IMR-90 (cell line): ENCODE data around the gene RELN. TPM values are rescaled to one million over a fixed set of nuclear protein-coding genes. Genes with fewer than 3 reads are reported as not detected.

Experiments used
- ATAC-seq: fragments of 200-7000 bp; cut with Tn5 transposase; 2 replicates; pipeline ENCODE4 v1.9.1; 2020; ENCODE audit warnings: low read depth, mild to moderate bottlenecking, moderate library complexity
- BruUV-seq: library from RNA; stranded (reverse); fragments of 400-500 nt; replicated peaks from 2 replicates; lab custom pipeline; 2021; lab: Mats Ljungman, UMichigan
- CTCF ChIA-PET: fragments of 300-600 bp; formaldehyde crosslinking; extraction: SDS; loops from one replicate; lab custom pipeline; 2021; ENCODE audit warnings: antibody characterized with exemption; lab: Yijun Ruan, JAX
- POLR2A ChIA-PET: fragments of 300-600 bp; sonication (Branson Sonifier 250); formaldehyde crosslinking; loops from one replicate; lab custom pipeline; 2022; ENCODE audit warnings: antibody characterized with exemption; ENCODE audit not compliant: unreplicated experiment; lab: Charles Lee
- DNase-seq: peaks from one replicate; pipeline ENCODE4 v3.0.0; 2013
- H2AFZ ChIP-seq: replicated peaks from 2 replicates; pipeline ENCODE3; 2013; ENCODE audit warnings: low read length, mild to moderate bottlenecking; ENCODE audit not compliant: poor library complexity
- H2AK5ac ChIP-seq: 2 replicates; pipeline ENCODE4 v1.6.1; 2013; ENCODE audit warnings: low read depth, low read length, inconsistent platforms
- H2AK9ac ChIP-seq: replicated peaks from 2 replicates; pipeline ENCODE3; 2013; ENCODE audit warnings: mild to moderate bottlenecking, low read depth, low read length, moderate library complexity; ENCODE audit not compliant: poor library complexity
- H2BK120ac ChIP-seq: 2 replicates; pipeline ENCODE4 v1.6.1; 2013; ENCODE audit warnings: low read depth, low read length, inconsistent platforms
- H2BK15ac ChIP-seq: 3 replicates; pipeline ENCODE4 v1.6.1; 2013; ENCODE audit warnings: low read depth, low read length, inconsistent platforms
- H2BK20ac ChIP-seq: 2 replicates; pipeline ENCODE4 v1.6.1; 2013; ENCODE audit warnings: low read depth, mild to moderate bottlenecking, inconsistent platforms, low read length, moderate library complexity
- H2BK5ac ChIP-seq: 2 replicates; pipeline ENCODE4 v1.6.1; 2013; ENCODE audit warnings: mild to moderate bottlenecking, low read depth, low read length, inconsistent platforms; ENCODE audit not compliant: poor library complexity, severe bottlenecking
- H3K14ac ChIP-seq: replicated peaks from 2 replicates; pipeline ENCODE4 v1.6.1; 2013; ENCODE audit warnings: low read depth, low read length, inconsistent platforms
- H3K18ac ChIP-seq: 2 replicates; pipeline ENCODE4 v1.6.1; 2013; ENCODE audit warnings: low read depth, low read length, control low read depth
- H3K23ac ChIP-seq: 2 replicates; pipeline ENCODE4 v1.6.1; 2013; ENCODE audit warnings: low read depth, low read length, inconsistent platforms
- H3K27ac ChIP-seq: 2 replicates; pipeline ENCODE4 v1.5.1; 2013; ENCODE audit warnings: mild to moderate bottlenecking, control low read depth, low read length; ENCODE audit not compliant: insufficient read depth
- H3K27me3 ChIP-seq: 2 replicates; pipeline ENCODE4 v1.6.1; 2013; ENCODE audit warnings: low read length; ENCODE audit not compliant: control insufficient read depth, insufficient read depth
- H3K36me3 ChIP-seq: 2 replicates; pipeline ENCODE4 v1.6.1; 2013; ENCODE audit warnings: low read length, mixed read lengths; ENCODE audit not compliant: control insufficient read depth, insufficient read depth
- H3K4ac ChIP-seq: 2 replicates; pipeline ENCODE4 v1.6.1; 2013; ENCODE audit warnings: low read depth, low read length, inconsistent platforms
- H3K4me1 ChIP-seq: 2 replicates; pipeline ENCODE4 v1.6.1; 2013; ENCODE audit warnings: low read length, mixed read lengths; ENCODE audit not compliant: control insufficient read depth, insufficient read depth
- H3K4me2 ChIP-seq: 2 replicates; pipeline ENCODE4 v1.6.1; 2013; ENCODE audit warnings: low read depth, mild to moderate bottlenecking, control low read depth, low read length, moderate library complexity
- H3K4me3 ChIP-seq: 2 replicates; pipeline ENCODE4 v1.5.1; 2013; ENCODE audit warnings: low read depth, mild to moderate bottlenecking, control low read depth, low read length, moderate library complexity; ENCODE audit not compliant: insufficient read depth
- H3K56ac ChIP-seq: 2 replicates; pipeline ENCODE4 v1.6.1; 2013; ENCODE audit warnings: low read length, inconsistent platforms; ENCODE audit not compliant: insufficient read depth; ENCODE audit errors: extremely low read depth
- H3K79me1 ChIP-seq, 2 experiments: 2 replicates each; pipeline ENCODE4 v1.6.1; 2013; ENCODE audit warnings: low read length in 2 of 2, inconsistent platforms in 1 of 2, low read depth in 1 of 2
- H3K9ac ChIP-seq: 2 replicates; pipeline ENCODE4 v1.6.1; 2013; ENCODE audit warnings: low read depth, low read length, control low read depth
- H3K9me1 ChIP-seq: 2 replicates; pipeline ENCODE4 v1.6.1; 2013; ENCODE audit warnings: low read length, inconsistent platforms; ENCODE audit not compliant: insufficient read depth
- H3K9me3 ChIP-seq: 2 replicates; pipeline ENCODE4 v1.6.1; 2013; ENCODE audit warnings: low read length; ENCODE audit not compliant: control insufficient read depth, insufficient read depth
- H4K20me1 ChIP-seq: 2 replicates; pipeline ENCODE4 v1.6.1; 2013; ENCODE audit warnings: low read length, inconsistent platforms; ENCODE audit not compliant: insufficient read depth
- H4K5ac ChIP-seq: 2 replicates; pipeline ENCODE4 v1.6.1; 2013; ENCODE audit warnings: mild to moderate bottlenecking, low read depth, low read length, control low read depth
- H4K8ac ChIP-seq, 2 experiments: 2 replicates each; pipeline ENCODE4 v1.6.1; 2013; ENCODE audit warnings: low read depth in 2 of 2, low read length in 2 of 2, control low read depth in 1 of 2, inconsistent platforms in 1 of 2
- H4K91ac ChIP-seq: 2 replicates; pipeline ENCODE4 v1.6.1; 2013; ENCODE audit warnings: low read depth, low read length, inconsistent platforms; ENCODE audit not compliant: insufficient read depth
- BHLHE40 ChIP-seq: fragments of 150-350 bp; IDR thresholded peaks from 2 replicates; pipeline ENCODE4 v1.6.1; 2016; ENCODE audit warnings: mild to moderate bottlenecking, low read depth, low read length
- CEBPB ChIP-seq: IDR thresholded peaks from 2 replicates; pipeline ENCODE4 v1.6.1; 2012; ENCODE audit warnings: low read depth, low read length, improper control_type of control experiment
- CHD1 ChIP-seq: IDR thresholded peaks from 2 replicates; pipeline ENCODE4 v1.6.1; 2012; ENCODE audit warnings: low read depth, low read length, improper control_type of control experiment
- CTCF ChIP-seq: conservative IDR thresholded peaks from 2 replicates; pipeline ENCODE4 v1.5.1; 2012; ENCODE audit warnings: mild to moderate bottlenecking, low read depth, low read length, improper control_type of control experiment
- FOS ChIP-seq: fragments of 150-350 bp; IDR thresholded peaks from 2 replicates; pipeline ENCODE4 v1.6.1; 2016; ENCODE audit warnings: low read depth, low read length
- MAZ ChIP-seq: IDR thresholded peaks from 2 replicates; pipeline ENCODE4 v1.6.1; 2012; ENCODE audit warnings: low read depth, mild to moderate bottlenecking, low read length, improper control_type of control experiment, moderate library complexity, borderline replicate concordance
- MXI1 ChIP-seq: IDR thresholded peaks from 2 replicates; pipeline ENCODE4 v1.6.1; 2012; ENCODE audit warnings: low read depth, mild to moderate bottlenecking, low read length, moderate library complexity, borderline replicate concordance
- NFE2L2 ChIP-seq: fragments of 150-350 bp; IDR thresholded peaks from 2 replicates; pipeline ENCODE4 v1.6.1; 2016; ENCODE audit warnings: low read depth, mild to moderate bottlenecking, low read length
- POLR2A ChIP-seq: IDR thresholded peaks from 2 replicates; pipeline ENCODE4 v1.6.1; 2012; ENCODE audit warnings: mild to moderate bottlenecking, low read depth, low read length
- RAD21 ChIP-seq: IDR thresholded peaks from 2 replicates; pipeline ENCODE4 v1.6.1; 2012; ENCODE audit warnings: low read length, improper control_type of control experiment
- SMC3 ChIP-seq: fragments of 150-350 bp; IDR thresholded peaks from 2 replicates; pipeline ENCODE4 v1.6.1; 2016; ENCODE audit warnings: low read depth, mild to moderate bottlenecking, antibody characterized with exemption, low read length, moderate library complexity
- WGBS, 2 experiments: methylation state at CpG; one replicate each; pipeline versions ENCODE4 v1.1.5 to v1.1.7; 2013; ENCODE audit warnings: missing lambda C conversion rate in 2 of 2; ENCODE audit not compliant: insufficient read length in 1 of 2; ENCODE audit errors: extremely low coverage in 2 of 2; 5-methylcytosine and 5-hydroxymethylcytosine counted together
- dilution Hi-C: fragments of 300-500 bp; cut with HindIII; formaldehyde crosslinking; loops from one replicate; pipeline ENCODE4 v1.14.3; 2018; ENCODE audit warnings: low sequenced_read_pairs; ENCODE audit not compliant: unreplicated experiment
- in situ Hi-C: fragments of 300-500 bp; cut with MboI; formaldehyde crosslinking; loops from 3 replicates; pipeline ENCODE4 v1.14.3; 2019; ENCODE audit warnings: low sequenced_read_pairs, inconsistent platforms, mixed read lengths
- intact Hi-C: fragments of 100-400 bp; cut with micrococcal nuclease; formaldehyde crosslinking; loops from 2 replicates; pipeline ENCODE4 v1.10.0; 2022
- polyA plus RNA-seq, 3 experiments: library from polyadenylated mRNA; depleted of rRNA; stranded (reverse); fragments of >200 nt; gene quantifications; 2 replicates each; pipeline ENCODE4 v1.2.3, GENCODE V29; 2012; ENCODE audit warnings: low replicate concordance in 1 of 3
- total RNA-seq: library from RNA; depleted of rRNA; stranded (reverse); fragments of >200 nt; gene quantifications from 2 replicates; pipeline ENCODE4 v1.2.3, GENCODE V29; 2012
- TF ChIP-seq, protein P1 (sequence below): fragments of 150-350 bp; IDR thresholded peaks from 2 replicates; pipeline ENCODE4 v1.6.1; 2016; ENCODE audit warnings: low read depth, mild to moderate bottlenecking, low read length, moderate library complexity, borderline replicate concordance
- TF ChIP-seq, protein P2 (sequence below): fragments of 150-350 bp; IDR thresholded peaks from 2 replicates; pipeline ENCODE4 v1.6.1; 2017; ENCODE audit warnings: mild to moderate bottlenecking, antibody characterized with exemption, low read length, low read depth

The RELN gene
- total and polyA plus RNA-seq, 2 of the 4 experiments (the other 2 are of a cell fraction) = 14.7 to 23.7 TPM

GRCh38 chr7:104011829-104012228 lies 22.4 kb upstream of the RELN start:
- H2BK120ac ChIP-seq = no peak overlapping the region
- H2AFZ ChIP-seq = no peak overlapping the region
- H3K14ac ChIP-seq = no peak overlapping the region
- no peak overlapping the region for H4K8ac ChIP-seq
- ChIA-PET POLR2A (no interaction called here), CTCF (no interaction called here)
- no peak overlapping the region for H4K5ac ChIP-seq
- no peak overlapping the region for H2BK15ac ChIP-seq
- no peak overlapping the region for H2BK5ac ChIP-seq
- no peaks in the 10 kb centered on the region for H3K4me1 ChIP-seq
- H2AK9ac ChIP-seq = no peak overlapping the region
- H3K4ac ChIP-seq = no peak overlapping the region
- no CpG with 5 or more reads among the region's 2 CpGs for WGBS, 2 experiments
- no peak overlapping the region for H3K4me3 ChIP-seq
- TF ChIP-seq, protein P1, sequence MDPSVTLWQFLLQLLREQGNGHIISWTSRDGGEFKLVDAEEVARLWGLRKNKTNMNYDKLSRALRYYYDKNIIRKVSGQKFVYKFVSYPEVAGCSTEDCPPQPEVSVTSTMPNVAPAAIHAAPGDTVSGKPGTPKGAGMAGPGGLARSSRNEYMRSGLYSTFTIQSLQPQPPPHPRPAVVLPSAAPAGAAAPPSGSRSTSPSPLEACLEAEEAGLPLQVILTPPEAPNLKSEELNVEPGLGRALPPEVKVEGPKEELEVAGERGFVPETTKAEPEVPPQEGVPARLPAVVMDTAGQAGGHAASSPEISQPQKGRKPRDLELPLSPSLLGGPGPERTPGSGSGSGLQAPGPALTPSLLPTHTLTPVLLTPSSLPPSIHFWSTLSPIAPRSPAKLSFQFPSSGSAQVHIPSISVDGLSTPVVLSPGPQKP = no peak
- TF ChIP-seq FOS (no peak), CHD1 (no peak), MXI1 (no peak), BHLHE40 (no peak), RAD21 (no peak), MAZ (no peak), POLR2A (no peak), NFE2L2 (no peak), CEBPB (no peak), CTCF (no peak), SMC3 (no peak)
- TF ChIP-seq, protein P2, sequence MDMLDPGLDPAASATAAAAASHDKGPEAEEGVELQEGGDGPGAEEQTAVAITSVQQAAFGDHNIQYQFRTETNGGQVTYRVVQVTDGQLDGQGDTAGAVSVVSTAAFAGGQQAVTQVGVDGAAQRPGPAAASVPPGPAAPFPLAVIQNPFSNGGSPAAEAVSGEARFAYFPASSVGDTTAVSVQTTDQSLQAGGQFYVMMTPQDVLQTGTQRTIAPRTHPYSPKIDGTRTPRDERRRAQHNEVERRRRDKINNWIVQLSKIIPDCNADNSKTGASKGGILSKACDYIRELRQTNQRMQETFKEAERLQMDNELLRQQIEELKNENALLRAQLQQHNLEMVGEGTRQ = no peak
- H4K91ac ChIP-seq = no peak overlapping the region
- H3K56ac ChIP-seq = no peak overlapping the region
- H3K36me3 ChIP-seq = no peaks in the 10 kb centered on the region
- intact Hi-C loops = no loop called here
- no TSS peak for BruUV-seq
- DNase-seq (no peak), ATAC-seq (no peak)
- no peaks in the 10 kb centered on the region for H3K27me3 ChIP-seq
- no peaks in the 10 kb centered on the region for H3K9me3 ChIP-seq
- no peak overlapping the region for H2BK20ac ChIP-seq
- H3K9ac ChIP-seq = no peak overlapping the region
- H3K79me1 ChIP-seq = no peaks in the 10 kb centered on the region
- H3K23ac ChIP-seq = no peak overlapping the region
- dilution Hi-C loops = no loop called here
- H3K18ac ChIP-seq = no peak overlapping the region
- H2AK5ac ChIP-seq = no peak overlapping the region
- no peaks in the 10 kb centered on the region for H4K20me1 ChIP-seq
- no peaks in the 10 kb centered on the region for H3K9me1 ChIP-seq
- in situ Hi-C loops = no loop called here
- H3K4me2 ChIP-seq = no peak overlapping the region
- H3K27ac ChIP-seq = no peak overlapping the region
